ENCODE data around the gene TPD52L1.

The TPD52L1 gene

GRCh38 chr6:125136378-125136777 is 17.2 kb upstream of the TPD52L1 start:
- H3K4me1 ChIP-seq (ENCODE audit: control insufficient read depth in 5 of 5, insufficient read depth in 5 of 5, low read length in 5 of 5): no peaks in the 10 kb centered on the region
- no peak overlapping the region for H3K9ac ChIP-seq (ENCODE audit: low read length in 5 of 5)
- H3K36me3 ChIP-seq (ENCODE audit: control insufficient read depth in 5 of 5, insufficient read depth in 5 of 5, low read length in 5 of 5): no peaks in the 10 kb centered on the region
- H3K27ac ChIP-seq (ENCODE audit: low read depth, low read length): no peak overlapping the region
- H3K9me3 ChIP-seq (ENCODE audit: control insufficient read depth in 5 of 5, low read length in 5 of 5): no peaks in the 10 kb centered on the region
- no peaks in the 10 kb centered on the region for H3K27me3 ChIP-seq (ENCODE audit: control insufficient read depth in 5 of 5, insufficient read depth in 4 of 5, low read length in 5 of 5)
- H3K4me3 ChIP-seq (ENCODE audit: low read depth in 1 of 5, low read length in 5 of 5): no peak overlapping the region

GRCh38 chr6:125138083-125138482 is 15.5 kb upstream of the TPD52L1 start:
- H3K4me3 ChIP-seq (ENCODE audit: low read depth in 1 of 5, low read length in 5 of 5): no peak overlapping the region
- no peaks in the 10 kb centered on the region for H3K36me3 ChIP-seq (ENCODE audit: control insufficient read depth in 5 of 5, insufficient read depth in 5 of 5, low read length in 5 of 5)
- no peak overlapping the region for H3K9ac ChIP-seq (ENCODE audit: low read length in 5 of 5)
- H3K9me3 ChIP-seq (ENCODE audit: control insufficient read depth in 5 of 5, low read length in 5 of 5): no peaks in the 10 kb centered on the region
- no peaks in the 10 kb centered on the region for H3K27me3 ChIP-seq (ENCODE audit: control insufficient read depth in 5 of 5, insufficient read depth in 4 of 5, low read length in 5 of 5)
- no peak overlapping the region for H3K27ac ChIP-seq (ENCODE audit: low read depth, low read length)
- H3K4me1 ChIP-seq (ENCODE audit: control insufficient read depth in 5 of 5, insufficient read depth in 5 of 5, low read length in 5 of 5): no peaks in the 10 kb centered on the region

GRCh38 chr6:125140808-125141207 is 12.8 kb upstream of the TPD52L1 start:
- Histone ChIP-seq H3K36me3 (ENCODE audit: control insufficient read depth in 5 of 5, insufficient read depth in 5 of 5, low read length in 5 of 5) (no peaks in the 10 kb centered on the region), H3K9me3 (ENCODE audit: control insufficient read depth in 5 of 5, low read length in 5 of 5) (no peaks in the 10 kb centered on the region), H3K27ac (ENCODE audit: low read depth, low read length) (no peak overlapping the region), H3K9ac (ENCODE audit: low read length in 5 of 5) (no peak overlapping the region), H3K4me1 (ENCODE audit: control insufficient read depth in 5 of 5, insufficient read depth in 5 of 5, low read length in 5 of 5) (peaks cover 0 to 7% (median 0%) of the 10 kb centered on the region in 5 donors), H3K27me3 (ENCODE audit: control insufficient read depth in 5 of 5, insufficient read depth in 4 of 5, low read length in 5 of 5) (no peaks in the 10 kb centered on the region), H3K4me3 (ENCODE audit: low read depth in 1 of 5, low read length in 5 of 5) (no peak overlapping the region)

GRCh38 chr6:125142618-125143017 is 11.0 kb upstream of the TPD52L1 start:
- no peak overlapping the region for H3K27ac ChIP-seq (ENCODE audit: low read depth, low read length)

GRCh38 chr6:125144822-125145221 is 8.8 kb upstream of the TPD52L1 start:
- Histone ChIP-seq H3K27ac (ENCODE audit: low read depth, low read length) (no peak overlapping the region), H3K9me3 (ENCODE audit: control insufficient read depth in 5 of 5, low read length in 5 of 5) (no peaks in the 10 kb centered on the region), H3K4me3 (ENCODE audit: low read depth in 1 of 5, low read length in 5 of 5) (no peak overlapping the region), H3K9ac (ENCODE audit: low read length in 5 of 5) (no peak overlapping the region), H3K27me3 (ENCODE audit: control insufficient read depth in 5 of 5, insufficient read depth in 4 of 5, low read length in 5 of 5) (no peaks in the 10 kb centered on the region), H3K36me3 (ENCODE audit: control insufficient read depth in 5 of 5, insufficient read depth in 5 of 5, low read length in 5 of 5) (no peaks in the 10 kb centered on the region), H3K4me1 (ENCODE audit: control insufficient read depth in 5 of 5, insufficient read depth in 5 of 5, low read length in 5 of 5) (peaks cover 0 to 9% (median 0%) of the 10 kb centered on the region in 5 donors)

More at GRCh38 chr6:125142618-125143017, 11.0 kb upstream of the TPD52L1 start:
- Histone ChIP-seq H3K27me3 (ENCODE audit: control insufficient read depth in 5 of 5, insufficient read depth in 4 of 5, low read length in 5 of 5) (no peaks in the 10 kb centered on the region), H3K36me3 (ENCODE audit: control insufficient read depth in 5 of 5, insufficient read depth in 5 of 5, low read length in 5 of 5) (no peaks in the 10 kb centered on the region), H3K4me1 (ENCODE audit: control insufficient read depth in 5 of 5, insufficient read depth in 5 of 5, low read length in 5 of 5) (peaks cover 0 to 7% (median 0%) of the 10 kb centered on the region in 5 donors), H3K4me3 (ENCODE audit: low read depth in 1 of 5, low read length in 5 of 5) (no peak overlapping the region), H3K9me3 (ENCODE audit: control insufficient read depth in 5 of 5, low read length in 5 of 5) (no peaks in the 10 kb centered on the region), H3K9ac (ENCODE audit: low read length in 5 of 5) (no peak overlapping the region)

GRCh38 chr6:125149256-125150144 is 4.1 kb upstream of the TPD52L1 start:
- Histone ChIP-seq H3K4me3 (ENCODE audit: low read depth in 1 of 5, low read length in 5 of 5) (no peak overlapping the region), H3K27me3 (ENCODE audit: control insufficient read depth in 5 of 5, insufficient read depth in 4 of 5, low read length in 5 of 5) (no peaks in the 10 kb centered on the region), H3K9me3 (ENCODE audit: control insufficient read depth in 5 of 5, low read length in 5 of 5) (no peaks in the 10 kb centered on the region), H3K4me1 (ENCODE audit: control insufficient read depth in 5 of 5, insufficient read depth in 5 of 5, low read length in 5 of 5) (peaks cover 0 to 21% (median 15%) of the 10 kb centered on the region in 5 donors), H3K9ac (ENCODE audit: low read length in 5 of 5) (no peak overlapping the region), H3K36me3 (ENCODE audit: control insufficient read depth in 5 of 5, insufficient read depth in 5 of 5, low read length in 5 of 5) (no peaks in the 10 kb centered on the region), H3K27ac (ENCODE audit: low read depth, low read length) (no peak overlapping the region)

GRCh38 chr6:125151700-125152099 is 1.9 kb upstream of the TPD52L1 start:
- Histone ChIP-seq H3K36me3 (ENCODE audit: control insufficient read depth in 5 of 5, insufficient read depth in 5 of 5, low read length in 5 of 5) (no peaks in the 10 kb centered on the region), H3K9me3 (ENCODE audit: control insufficient read depth in 5 of 5, low read length in 5 of 5) (no peaks in the 10 kb centered on the region), H3K27ac (ENCODE audit: low read depth, low read length) (no peak overlapping the region), H3K4me3 (ENCODE audit: low read depth in 1 of 5, low read length in 5 of 5) (no peak overlapping the region), H3K9ac (ENCODE audit: low read length in 5 of 5) (no peak overlapping the region), H3K27me3 (ENCODE audit: control insufficient read depth in 5 of 5, insufficient read depth in 4 of 5, low read length in 5 of 5) (no peaks in the 10 kb centered on the region), H3K4me1 (ENCODE audit: control insufficient read depth in 5 of 5, insufficient read depth in 5 of 5, low read length in 5 of 5) (peaks cover 0 to 25% (median 17%) of the 10 kb centered on the region in 5 donors)

GRCh38 chr6:125154118-125154760 is 666 bp downstream of the TPD52L1 start:
- Histone ChIP-seq H3K27me3 (ENCODE audit: control insufficient read depth in 5 of 5, insufficient read depth in 4 of 5, low read length in 5 of 5) (no peaks in the 10 kb centered on the region), H3K4me1 (ENCODE audit: control insufficient read depth in 5 of 5, insufficient read depth in 5 of 5, low read length in 5 of 5) (peaks cover 0 to 29% (median 17%) of the 10 kb centered on the region in 5 donors), H3K9ac (ENCODE audit: low read length in 5 of 5) (peak overlapping the region; percentile 10 to 87 (median 75)), H3K36me3 (ENCODE audit: control insufficient read depth in 5 of 5, insufficient read depth in 5 of 5, low read length in 5 of 5) (no peaks in the 10 kb centered on the region), H3K4me3 (ENCODE audit: low read depth in 1 of 5, low read length in 5 of 5) (peak overlapping the region; percentile 78 to 90 (median 88)), H3K27ac (ENCODE audit: low read depth, low read length) (peak overlapping the region; percentile 64), H3K9me3 (ENCODE audit: control insufficient read depth in 5 of 5, low read length in 5 of 5) (no peaks in the 10 kb centered on the region)

GRCh38 chr6:125154761-125155135 is 1.2 kb downstream of the TPD52L1 start:
- Histone ChIP-seq H3K27ac (ENCODE audit: low read depth, low read length) (peak overlapping the region; percentile 64), H3K4me3 (ENCODE audit: low read depth in 1 of 5, low read length in 5 of 5) (peak overlapping the region in 4 of 5 donors; percentile 60 to 90 (median 83)), H3K27me3 (ENCODE audit: control insufficient read depth in 5 of 5, insufficient read depth in 4 of 5, low read length in 5 of 5) (no peaks in the 10 kb centered on the region), H3K9ac (ENCODE audit: low read length in 5 of 5) (peak overlapping the region in 3 of 5 donors; percentile 75 to 87 (median 76)), H3K9me3 (ENCODE audit: control insufficient read depth in 5 of 5, low read length in 5 of 5) (no peaks in the 10 kb centered on the region), H3K36me3 (ENCODE audit: control insufficient read depth in 5 of 5, insufficient read depth in 5 of 5, low read length in 5 of 5) (no peaks in the 10 kb centered on the region), H3K4me1 (ENCODE audit: control insufficient read depth in 5 of 5, insufficient read depth in 5 of 5, low read length in 5 of 5) (peaks cover 0 to 29% (median 17%) of the 10 kb centered on the region in 5 donors)

GRCh38 chr6:125155344-125155743 is 1.8 kb downstream of the TPD52L1 start:
- Histone ChIP-seq H3K27me3 (ENCODE audit: control insufficient read depth in 5 of 5, insufficient read depth in 4 of 5, low read length in 5 of 5) (no peaks in the 10 kb centered on the region), H3K4me1 (ENCODE audit: control insufficient read depth in 5 of 5, insufficient read depth in 5 of 5, low read length in 5 of 5) (peaks cover 0 to 29% (median 17%) of the 10 kb centered on the region in 5 donors), H3K4me3 (ENCODE audit: low read depth in 1 of 5, low read length in 5 of 5) (peak overlapping the region in 1 of 5 donors; percentile 90), H3K27ac (ENCODE audit: low read depth, low read length) (no peak overlapping the region), H3K36me3 (ENCODE audit: control insufficient read depth in 5 of 5, insufficient read depth in 5 of 5, low read length in 5 of 5) (no peaks in the 10 kb centered on the region), H3K9ac (ENCODE audit: low read length in 5 of 5) (no peak overlapping the region), H3K9me3 (ENCODE audit: control insufficient read depth in 5 of 5, low read length in 5 of 5) (no peaks in the 10 kb centered on the region)
